Skeletal muscle tissue (tissue), 4 donors: Measurements from ENCODE around the gene KCNJ18. TPM values are rescaled to one million over a fixed set of nuclear protein-coding genes. Genes with fewer than 3 reads are reported as not detected.
"Not testable (repeated sequence)": the region's sequence is repeated elsewhere in the genome, so short reads cannot be mapped to it uniquely, and the experiment has no call there.

Source experiments
- H3K27ac ChIP-seq: one replicate; pipeline ENCODE4 v1.7.0; 2013; ENCODE audit warnings: mild to moderate bottlenecking, low read depth, low read length, inconsistent platforms
- H3K27me3 ChIP-seq, 3 donors: one replicate each; pipeline ENCODE4 v1.7.0; 2013; ENCODE audit warnings: low read length in 3 of 3; ENCODE audit not compliant: control insufficient read depth in 3 of 3, insufficient read depth in 3 of 3
- H3K36me3 ChIP-seq, 3 donors: one replicate each; pipeline ENCODE4 v1.7.0; 2013; ENCODE audit warnings: low read length in 3 of 3; ENCODE audit not compliant: control insufficient read depth in 3 of 3, insufficient read depth in 3 of 3
- H3K4me1 ChIP-seq, 3 donors: one replicate each; pipeline ENCODE4 v1.7.0; 2013; ENCODE audit warnings: low read length in 3 of 3, mild to moderate bottlenecking in 3 of 3; ENCODE audit not compliant: control insufficient read depth in 3 of 3, insufficient read depth in 3 of 3
- H3K4me3 ChIP-seq, 3 donors: one replicate each; pipeline ENCODE4 v1.7.0; 2013; ENCODE audit warnings: low read length in 3 of 3
- H3K9ac ChIP-seq, 3 donors: one replicate each; pipeline ENCODE4 v1.7.0; 2013; ENCODE audit warnings: low read length in 3 of 3, mild to moderate bottlenecking in 3 of 3, moderate library complexity in 2 of 3, low read depth in 1 of 3
- H3K9me3 ChIP-seq, 3 donors: one replicate each; pipeline ENCODE4 v1.7.0; 2013; ENCODE audit warnings: low read length in 3 of 3; ENCODE audit not compliant: control insufficient read depth in 3 of 3
- total RNA-seq: library from RNA; depleted of rRNA; stranded (reverse); fragments of >200 nt; gene quantifications from one replicate; pipeline ENCODE4 v1.2.3, GENCODE V29; 2014
- donor health status: Osteomylitis.

KCNJ18 gene
- total RNA-seq, 1 donor from 2014 or later = not detected

- H3K9ac ChIP-seq, H3K27me3 ChIP-seq, H3K27ac ChIP-seq, H3K4me1 ChIP-seq, H3K9me3 ChIP-seq, H3K4me3 ChIP-seq, H3K36me3 ChIP-seq: not testable (repeated sequence)
Measured at GRCh38 chr17:21703891-21704872, 11.9 kb downstream of the KCNJ18 start.

- no peaks in the 10 kb centered on the region for H3K36me3 ChIP-seq
- no peaks in the 10 kb centered on the region for H3K4me1 ChIP-seq
- no peak overlapping the region for H3K27ac ChIP-seq
- H3K9me3 ChIP-seq = no peaks in the 10 kb centered on the region
- H3K9ac ChIP-seq = no peak overlapping the region
- no peaks in the 10 kb centered on the region for H3K27me3 ChIP-seq
- H3K4me3 ChIP-seq = no peak overlapping the region
Measured at GRCh38 chr17:21705021-21705601, 12.8 kb downstream of the KCNJ18 start.

GRCh38 chr17:21705746-21706145, 13.4 kb downstream of the KCNJ18 start:
- not testable (repeated sequence) for H3K27ac ChIP-seq, H3K4me3 ChIP-seq, H3K9ac ChIP-seq, H3K9me3 ChIP-seq, H3K36me3 ChIP-seq, H3K27me3 ChIP-seq, H3K4me1 ChIP-seq

- not testable (repeated sequence) for H3K9me3 ChIP-seq, H3K36me3 ChIP-seq, H3K4me3 ChIP-seq, H3K27ac ChIP-seq, H3K9ac ChIP-seq, H3K27me3 ChIP-seq, H3K4me1 ChIP-seq
Measured at GRCh38 chr17:21706546-21706945, 14.2 kb downstream of the KCNJ18 start.

GRCh38 chr17:21707131-21707530, 14.8 kb downstream of the KCNJ18 start:
- H3K27ac ChIP-seq, H3K4me1 ChIP-seq: not testable (repeated sequence)

GRCh38 chr17:21707711-21708611, 15.6 kb downstream of the KCNJ18 start:
- not testable (repeated sequence) for H3K27ac ChIP-seq, H3K9ac ChIP-seq, H3K4me3 ChIP-seq, H3K36me3 ChIP-seq, H3K4me1 ChIP-seq, H3K27me3 ChIP-seq, H3K9me3 ChIP-seq

More at GRCh38 chr17:21707131-21707530, 14.8 kb downstream of the KCNJ18 start:
- not testable (repeated sequence) for H3K9ac ChIP-seq, H3K4me3 ChIP-seq, H3K9me3 ChIP-seq, H3K36me3 ChIP-seq, H3K27me3 ChIP-seq

- H3K27me3 ChIP-seq, H3K27ac ChIP-seq, H3K4me1 ChIP-seq, H3K9me3 ChIP-seq, H3K4me3 ChIP-seq, H3K9ac ChIP-seq, H3K36me3 ChIP-seq: not testable (repeated sequence)
Measured at GRCh38 chr17:21708612-21709535, 16.6 kb downstream of the KCNJ18 start.

- H3K4me1 ChIP-seq, H3K27me3 ChIP-seq, H3K9ac ChIP-seq, H3K9me3 ChIP-seq, H3K27ac ChIP-seq, H3K36me3 ChIP-seq, H3K4me3 ChIP-seq: not testable (repeated sequence)
Measured at GRCh38 chr17:21709994-21710393, 17.7 kb downstream of the KCNJ18 start.

GRCh38 chr17:21710486-21710885, 18.2 kb downstream of the KCNJ18 start:
- not testable (repeated sequence) for H3K9me3 ChIP-seq, H3K27ac ChIP-seq, H3K9ac ChIP-seq, H3K27me3 ChIP-seq, H3K4me3 ChIP-seq, H3K36me3 ChIP-seq, H3K4me1 ChIP-seq
